T-helper 1 cell treated with Interleukin-12 subunit alpha and Interleukin-12 subunit beta and Interleukin-4 antibody, amounts not matched to agents 30 ng/mL and 1 ng/mL, for 36 hours (primary cell): ENCODE data around the gene GLDC. TPM values are rescaled to one million over a fixed set of nuclear protein-coding genes. Genes with fewer than 3 reads are reported as not detected.
"Not testable (repeated sequence)": the region's sequence is repeated elsewhere in the genome, so short reads cannot be mapped to it uniquely, and the experiment has no call there.

Experiments
- intact Hi-C: fragments of 100-400 bp; cut with micrococcal nuclease; formaldehyde crosslinking; loops from one replicate; pipeline ENCODE4 v1.15.1; 2024
- total RNA-seq: library from RNA; stranded (reverse); gene quantifications from 2 replicates; pipeline ENCODE4 v1.2.3, GENCODE V29; 2022

GLDC gene
- 1.0 and 3.1 TPM in 2 replicates for total RNA-seq

DNA sequence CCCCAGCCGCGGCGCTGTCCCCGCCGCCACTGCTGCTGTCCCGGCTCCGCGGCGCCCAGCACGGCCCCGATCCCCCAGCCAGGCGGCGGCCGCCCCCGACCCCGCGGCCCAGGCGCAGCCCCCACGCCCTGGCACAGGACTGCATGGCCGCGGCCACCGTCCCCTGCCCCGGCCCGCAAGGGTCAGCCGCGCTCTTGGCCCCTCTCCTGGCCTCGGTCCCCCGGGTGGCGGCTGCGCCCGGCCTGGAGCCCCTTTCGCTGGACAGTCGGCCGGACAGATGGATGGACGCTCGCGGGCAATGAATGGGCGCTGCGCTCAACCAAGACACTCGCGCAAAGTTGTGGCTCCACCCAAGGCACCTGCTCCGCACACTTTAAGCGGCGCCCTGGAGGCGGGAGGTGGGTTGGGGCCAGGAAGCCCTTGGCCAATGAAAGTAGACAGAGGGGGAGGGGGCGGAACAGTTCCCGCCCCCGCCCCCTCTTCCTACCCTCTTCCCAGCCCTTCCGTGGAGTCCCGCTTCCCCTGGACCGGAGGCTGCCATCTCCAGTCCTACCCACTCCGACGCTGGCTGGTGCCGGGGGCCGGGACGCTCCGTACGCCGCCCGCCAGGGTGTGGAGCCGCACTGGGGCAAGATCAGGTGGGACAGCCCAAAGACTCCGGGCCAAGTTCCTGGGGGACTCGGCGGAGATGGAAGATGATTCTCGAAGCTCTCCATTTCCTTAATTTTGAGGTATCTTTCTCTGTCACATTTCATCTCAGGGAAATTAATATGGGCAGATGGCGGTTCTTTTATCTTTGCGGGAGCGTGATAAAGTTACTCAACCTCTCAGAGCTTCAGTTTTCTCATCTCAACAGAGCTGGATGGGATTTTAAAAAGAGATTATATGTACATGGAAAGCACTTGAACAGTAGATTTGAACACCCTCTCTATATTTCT, at the start of gene GLDC:
Gene GLDC, minus strand, starts transcription at position 375 of the 938 bp plus-strand sequence. Its CDS starts 230 bp downstream, at position 145.
- intact Hi-C loops = loop anchor here (1.0 kb wide), 1 partner anchor 36 kb away; no protein-coding TSS in a partner anchor

DNA sequence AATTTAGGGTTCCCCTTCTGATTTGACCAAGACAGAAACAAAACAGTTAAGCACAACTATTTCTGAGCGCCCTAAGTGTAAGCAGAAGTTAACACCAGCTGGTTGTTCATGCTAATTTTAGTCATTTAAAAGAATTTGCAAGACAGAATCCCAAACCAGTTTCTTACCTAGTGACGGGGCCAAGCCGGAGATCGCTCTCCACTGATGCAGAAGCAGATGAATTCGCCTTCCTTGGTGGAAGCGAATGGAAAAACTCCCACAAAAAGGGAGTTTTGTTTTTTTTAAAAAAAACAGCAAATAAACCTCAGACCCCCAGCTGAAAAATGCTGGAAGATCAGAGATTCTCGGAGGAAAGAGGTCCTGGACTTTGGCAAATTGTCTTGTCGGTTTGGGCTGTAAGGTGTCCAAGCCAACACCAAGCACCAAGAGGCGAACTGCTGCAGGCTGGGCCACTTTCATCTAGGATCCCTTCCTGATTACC, 47.4 kb upstream of the GLDC start:
- intact Hi-C loops = no loop called here

DNA sequence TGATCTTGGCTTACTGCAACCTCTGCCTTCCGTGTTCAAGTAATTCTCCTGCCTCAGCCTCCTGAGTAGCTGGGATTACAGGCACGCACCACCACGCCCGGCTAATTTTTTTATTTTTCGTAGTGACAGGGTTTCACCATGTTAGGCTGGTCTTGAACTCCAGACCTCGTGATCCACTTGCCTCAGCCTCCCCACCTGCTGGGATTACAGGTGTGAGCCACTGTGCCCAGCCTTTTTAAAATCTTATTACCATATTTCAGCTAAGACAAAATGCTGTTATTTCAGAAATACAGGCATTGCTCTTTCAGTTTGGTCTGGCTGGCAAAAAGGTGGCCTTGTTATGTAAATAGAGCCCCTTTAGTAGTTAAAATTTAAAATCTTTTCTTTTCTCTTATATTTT, 46.9 kb upstream of the GLDC start:
- intact Hi-C loops = no loop called here

DNA sequence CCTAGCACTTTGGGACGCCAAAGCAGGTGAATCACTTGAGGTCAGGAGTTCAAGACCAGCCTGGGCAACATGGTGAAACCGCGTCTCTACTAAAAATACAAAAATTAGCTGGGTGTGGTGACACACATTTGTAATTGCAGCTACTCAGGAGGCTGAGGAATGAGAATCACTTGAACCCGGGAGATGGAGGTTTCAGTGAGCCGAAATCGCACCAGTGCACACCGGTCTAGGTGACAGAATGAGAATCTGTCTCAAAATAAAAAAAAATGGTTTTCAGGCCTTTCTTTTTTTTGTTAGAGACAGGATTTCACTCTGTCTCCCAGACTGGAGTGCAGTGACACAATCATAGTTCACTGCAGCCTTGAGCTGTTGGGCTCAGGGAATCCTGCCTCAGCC, 45.1 kb upstream of the GLDC start:
- intact Hi-C loops = not testable (repeated sequence)

- intact Hi-C loops = loop anchor here (10.0 kb wide), 1 partner anchor 1065 kb away; no protein-coding TSS in a partner anchor
Observed at GRCh38 chr9:6689893-6690674, 44.6 kb upstream of the GLDC start.

- intact Hi-C loops = loop anchor here (10.0 kb wide), 1 partner anchor 1068 kb away; no protein-coding TSS in a partner anchor
Observed at GRCh38 chr9:6687180-6687579, 41.7 kb upstream of the GLDC start.

- intact Hi-C loops = loop anchor here (1.0 to 10.0 kb wide), 3 partner anchors 101 to 1068 kb away; no protein-coding TSS in a partner anchor
Observed at GRCh38 chr9:6686396-6686795, 40.9 kb upstream of the GLDC start.

DNA sequence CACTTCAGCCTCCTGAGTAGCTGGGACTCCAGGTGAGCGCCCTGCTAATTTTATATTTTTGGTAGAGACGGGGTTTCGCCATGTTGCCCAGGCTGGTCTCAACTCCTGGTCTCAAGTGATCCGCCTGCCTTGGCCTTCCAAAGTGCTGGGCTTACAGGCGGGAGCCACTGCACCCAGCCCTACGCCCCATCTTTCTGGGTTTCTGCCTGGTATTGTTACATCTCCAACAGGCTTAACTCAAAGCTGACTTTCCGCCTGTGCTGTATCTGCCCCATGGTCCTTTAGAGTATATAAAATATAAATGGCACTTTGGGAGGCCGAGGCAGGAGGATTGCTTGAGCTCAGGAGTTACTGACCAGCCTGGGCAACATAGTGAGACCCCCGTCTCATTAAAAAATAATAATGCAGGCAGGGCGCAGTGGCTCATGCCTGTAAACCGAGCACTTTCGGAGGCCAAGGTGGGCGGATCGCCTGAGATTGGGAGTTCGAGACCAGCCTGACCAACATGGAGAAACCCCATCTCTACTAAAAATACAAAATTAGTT, 36.5 kb upstream of the GLDC start:
- intact Hi-C loops = loop anchor here (1.0 to 10.0 kb wide), 18 partner anchors 22 to 1890 kb away; partner anchors contain the start of genes CD274, DMAC1, GLDC and KDM4C

DNA sequence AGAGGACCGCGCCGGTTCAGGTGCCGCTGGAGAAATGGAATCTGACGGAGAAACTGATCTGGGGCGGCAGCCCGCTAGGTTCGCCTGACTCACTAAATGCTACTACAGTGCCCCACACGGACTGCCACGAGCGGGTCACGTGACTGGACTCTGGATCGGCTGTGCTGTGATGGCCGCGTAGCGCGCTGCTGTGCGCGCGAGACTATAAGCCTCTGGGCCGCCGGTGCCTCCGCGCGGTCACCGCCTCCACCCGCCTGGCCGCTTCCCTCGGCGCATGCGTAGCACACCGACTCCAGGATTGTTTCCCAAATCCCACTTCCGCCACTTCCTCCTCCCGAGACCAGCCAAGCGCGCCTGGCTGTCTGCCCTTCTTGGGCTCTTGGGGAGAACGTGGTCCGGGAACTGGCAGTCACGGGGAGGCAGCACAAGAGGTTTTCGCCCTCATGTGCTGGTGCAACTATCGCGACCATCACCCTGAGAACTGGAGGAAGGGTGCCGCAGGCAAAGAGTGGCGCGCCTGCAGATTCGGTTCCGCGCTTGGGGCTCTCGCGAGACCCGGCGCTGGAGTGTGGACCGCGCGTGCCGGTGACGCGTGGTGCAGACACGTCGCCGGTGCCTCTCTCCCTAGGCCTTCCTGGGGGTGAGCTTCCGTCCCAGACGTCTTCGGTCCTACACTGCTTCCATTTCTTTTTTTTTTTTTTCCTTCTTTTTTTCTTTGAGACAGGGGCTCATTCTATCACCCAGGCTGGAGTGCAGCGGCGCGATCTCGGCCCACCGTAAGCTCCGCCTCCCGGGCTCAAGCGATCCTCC, 35.8 kb upstream of the GLDC start:
- intact Hi-C loops = loop anchor here (1.0 to 10.0 kb wide), 18 partner anchors 23 to 1889 kb away; partner anchors contain the start of genes CD274, DMAC1, GLDC and KDM4C

- intact Hi-C loops = loop anchor here (1.0 to 10.0 kb wide), 18 partner anchors 24 to 1888 kb away; partner anchors contain the start of genes CD274, DMAC1, GLDC and KDM4C
Observed at GRCh38 chr9:6680797-6681146, 35.2 kb upstream of the GLDC start.

DNA sequence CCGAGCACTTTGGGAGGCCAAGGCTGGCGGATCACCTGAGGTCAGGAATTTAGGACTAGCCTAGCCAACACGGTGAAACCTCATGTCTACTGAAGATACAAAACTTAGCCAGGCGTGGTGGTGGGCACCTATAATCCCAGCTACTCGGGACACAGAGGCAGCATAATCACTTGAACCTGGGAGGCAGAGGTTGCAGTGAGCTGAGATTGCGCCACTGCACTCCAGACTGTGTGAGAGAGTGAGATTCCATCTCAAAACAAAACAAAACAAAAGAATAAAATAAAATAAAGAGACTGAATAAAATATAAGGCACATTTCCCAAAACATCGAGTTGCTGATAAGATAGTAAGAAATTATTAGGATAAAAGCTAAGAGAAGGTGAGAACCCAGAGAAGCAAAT, 32.3 kb upstream of the GLDC start:
- intact Hi-C loops = no loop called here

DNA sequence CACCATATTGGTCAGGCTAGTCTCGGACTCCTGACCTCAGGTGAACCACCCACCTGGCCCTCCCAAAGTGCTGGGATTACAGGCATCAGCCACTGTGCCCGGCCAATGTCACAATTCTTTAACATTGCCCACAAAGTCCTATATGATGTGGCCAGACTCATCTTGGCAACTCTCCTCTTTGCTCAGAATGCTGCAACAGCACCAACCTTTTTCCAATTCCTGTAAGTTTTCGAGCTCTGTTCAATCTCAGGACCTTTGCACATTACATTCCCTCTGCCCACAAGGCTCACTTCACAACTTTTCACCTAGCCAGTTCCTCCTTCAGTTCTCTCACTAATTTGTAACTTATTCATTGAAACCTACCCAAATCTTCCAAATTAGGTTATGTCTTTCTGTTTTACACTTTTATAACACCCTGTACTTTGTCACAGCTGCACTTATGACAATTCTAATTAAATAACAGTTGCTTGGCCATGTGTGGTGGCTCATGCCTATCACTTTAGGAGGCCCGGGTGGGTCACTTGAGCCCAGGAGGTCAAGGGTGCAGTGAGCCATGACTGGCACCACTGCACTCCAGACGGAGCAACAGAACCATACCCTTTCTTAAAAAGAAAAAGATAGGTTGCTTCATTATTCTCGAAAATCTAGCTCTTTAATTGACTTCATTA, 30.9 kb upstream of the GLDC start:
- intact Hi-C loops = no loop called here

DNA sequence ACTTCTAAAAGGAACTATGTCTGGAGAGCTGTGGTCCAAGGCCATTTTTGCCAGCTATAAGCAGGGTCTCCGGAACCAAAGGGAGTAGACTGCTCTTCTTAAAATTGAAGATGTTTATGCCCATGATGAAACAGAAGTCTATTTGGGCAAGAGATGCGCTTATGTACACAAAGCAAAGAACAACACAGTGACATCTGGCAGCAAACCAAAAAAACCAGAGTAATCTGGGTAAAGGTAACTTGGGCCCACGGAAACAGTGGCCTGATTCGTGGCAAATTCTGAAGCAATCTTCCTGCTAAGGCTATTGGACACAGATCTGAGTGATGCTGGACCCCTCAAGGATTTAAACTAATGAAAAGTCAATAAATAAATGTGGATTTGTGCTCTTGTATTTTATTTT, 29.7 kb upstream of the GLDC start:
- intact Hi-C loops = no loop called here

- intact Hi-C loops = no loop called here
Observed at GRCh38 chr9:6673326-6674025, 27.9 kb upstream of the GLDC start.

- intact Hi-C loops = no loop called here
Observed at GRCh38 chr9:6672118-6672517, 26.6 kb upstream of the GLDC start.

DNA sequence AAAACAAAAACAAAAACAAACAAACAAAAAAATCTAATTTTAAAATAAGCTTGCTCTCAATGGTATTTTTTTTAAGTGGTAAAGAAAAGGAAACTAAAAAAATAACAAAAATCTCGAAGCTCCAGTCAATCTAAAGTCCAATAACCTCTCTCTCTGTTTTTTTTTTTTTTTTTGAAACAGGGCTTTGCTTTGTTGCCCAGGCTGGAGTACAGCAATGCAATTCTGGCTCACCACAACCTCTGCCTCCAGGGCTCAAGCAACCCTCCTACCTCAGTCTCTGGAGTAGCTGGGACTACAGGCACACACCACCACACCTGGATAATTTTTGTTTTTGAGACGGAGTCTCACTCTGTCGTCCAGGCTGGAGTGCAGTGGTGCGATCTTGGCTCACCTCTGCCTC, 25.9 kb upstream of the GLDC start:
- intact Hi-C loops = no loop called here

- intact Hi-C loops = no loop called here
Observed at GRCh38 chr9:6669881-6670280, 24.4 kb upstream of the GLDC start.

GRCh38 chr9:6667633-6668280, 22.2 kb upstream of the GLDC start:
- intact Hi-C loops = loop anchor here (1.0 kb wide), 2 partner anchors 82 to 313 kb away; no protein-coding TSS in a partner anchor

GRCh38 chr9:6667080-6667479, 21.6 kb upstream of the GLDC start:
- intact Hi-C loops = loop anchor here (1.0 kb wide), 2 partner anchors 82 to 313 kb away; no protein-coding TSS in a partner anchor
